H1 (cell line): ENCODE results near the gene EFR3B. TPM values are rescaled to one million over a fixed set of nuclear protein-coding genes. Genes with fewer than 3 reads are reported as not detected.

Source experiments
- CTCF ChIA-PET: fragments of 300-600 bp; sonication (Branson Sonifier 250); formaldehyde crosslinking; loops from one replicate; lab custom pipeline; 2021; ENCODE audit not compliant: partially characterized antibody; lab: Charles Lee
- POLR2A ChIA-PET: fragments of 300-600 bp; sonication (Branson Sonifier 250); formaldehyde crosslinking; loops from one replicate; lab custom pipeline; 2021; ENCODE audit warnings: inconsistent platforms; ENCODE audit not compliant: partially characterized antibody; lab: Charles Lee
- DNase-seq, 2 experiments: peaks; one replicate each; pipeline versions ENCODE4 v3.0.0 to v3.0.0-alpha.2; 2010 to 2022; ENCODE audit warnings: low spot score in 2 of 2, low read depth in 1 of 2, mixed read lengths in 1 of 2
- FAIRE-seq: peaks from 2 replicates; lab custom pipeline; 2011; peaks lifted over from hg19 to GRCh38; lab: Jason Lieb, UNC
- H2AFZ ChIP-seq: 2 replicates; pipeline ENCODE4 v1.8.1; 2012; ENCODE audit warnings: low read length, inconsistent platforms
- H2AK5ac ChIP-seq: 2 replicates; pipeline ENCODE4 v1.6.1; 2013; ENCODE audit warnings: low read depth, low read length
- H2BK120ac ChIP-seq: replicated peaks from 2 replicates; pipeline ENCODE3; 2013; ENCODE audit warnings: low read depth, low read length, inconsistent platforms
- H2BK12ac ChIP-seq: 2 replicates; pipeline ENCODE4 v1.6.1; 2013; ENCODE audit warnings: low read depth, low read length
- H2BK15ac ChIP-seq: 2 replicates; pipeline ENCODE4 v1.6.1; 2013; ENCODE audit warnings: low read length
- H2BK20ac ChIP-seq: 2 replicates; pipeline ENCODE4 v1.6.1; 2013; ENCODE audit warnings: low read length
- H2BK5ac ChIP-seq: 2 replicates; pipeline ENCODE4 v1.6.1; 2013; ENCODE audit warnings: low read depth, low read length
- H3K14ac ChIP-seq: 2 replicates; pipeline ENCODE4 v1.6.1; 2013; ENCODE audit warnings: inconsistent platforms; ENCODE audit not compliant: insufficient read length
- H3K18ac ChIP-seq: 2 replicates; pipeline ENCODE4 v1.6.1; 2013; ENCODE audit warnings: low read length; ENCODE audit errors: extremely low read depth
- H3K23ac ChIP-seq: 2 replicates; pipeline ENCODE4 v1.6.1; 2013; ENCODE audit warnings: inconsistent platforms; ENCODE audit not compliant: insufficient read length
- H3K23me2 ChIP-seq: 2 replicates; pipeline ENCODE4 v1.6.1; 2013; ENCODE audit warnings: low read depth, low read length
- H3K27ac ChIP-seq: 2 replicates; pipeline ENCODE4 v1.6.1; 2011; ENCODE audit warnings: low read depth, low read length, inconsistent platforms
- H3K27me3 ChIP-seq, 4 experiments: replicated peaks in 1 of 4; 1 replicate in 1 of 4; 2 replicates in 3 of 4; pipeline versions ENCODE4 v1.6.1 to v1.8.1; 2011 to 2013; ENCODE audit warnings: low read length in 3 of 4, mild to moderate bottlenecking in 3 of 4, inconsistent platforms in 2 of 4, mixed read lengths in 2 of 4, moderate library complexity in 1 of 4; ENCODE audit not compliant: control insufficient read depth in 3 of 4, insufficient read depth in 3 of 4; ENCODE audit errors: extremely low read depth in 1 of 4
- H3K36me3 ChIP-seq, 4 experiments: 2 replicates each; pipeline versions ENCODE4 v1.6.1 to v1.8.1; 2011 to 2013; ENCODE audit warnings: mild to moderate bottlenecking in 4 of 4, low read length in 3 of 4, moderate library complexity in 2 of 4, control low read depth in 1 of 4, inconsistent platforms in 1 of 4; ENCODE audit not compliant: insufficient read depth in 4 of 4, control insufficient read depth in 2 of 4
- H3K4ac ChIP-seq: replicated peaks from 2 replicates; pipeline ENCODE3; 2013; ENCODE audit warnings: low read length, low read depth, mixed read lengths, inconsistent platforms; ENCODE audit not compliant: insufficient read length
- H3K4me1 ChIP-seq, 4 experiments: replicated peaks in 1 of 4; 1 replicate in 1 of 4; 2 replicates in 3 of 4; pipeline versions ENCODE4 v1.6.1 to v1.8.1; 2011 to 2013; ENCODE audit warnings: low read length in 3 of 4, inconsistent platforms in 2 of 4, mixed read lengths in 1 of 4; ENCODE audit not compliant: insufficient read depth in 4 of 4, control insufficient read depth in 3 of 4
- H3K4me2 ChIP-seq, 2 experiments: 2 replicates each; pipeline versions ENCODE4 v1.6.1 to v1.8.1; 2011 to 2013; ENCODE audit warnings: low read depth in 2 of 2, low read length in 2 of 2, control low read depth in 1 of 2, inconsistent platforms in 1 of 2, mild to moderate bottlenecking in 1 of 2; ENCODE audit not compliant: insufficient read depth in 1 of 2
- H3K4me3 ChIP-seq, 4 experiments: fragments of 200-600, 300-600 bp in 1 of 4; sonication (generic), shearing (Covaris generic), sonication (Bioruptor Twin) in 1 of 4; 2 replicates each; pipeline versions ENCODE4 v1.5.1 to v1.8.1; 2011 to 2016; ENCODE audit warnings: low read length in 4 of 4, low read depth in 3 of 4, control low read depth in 2 of 4, inconsistent platforms in 2 of 4, mild to moderate bottlenecking in 2 of 4, mixed read lengths in 1 of 4, moderate library complexity in 1 of 4; ENCODE audit not compliant: insufficient read depth in 2 of 4; ENCODE audit errors: extremely low read depth in 1 of 4
- H3K56ac ChIP-seq: replicated peaks from 2 replicates; pipeline ENCODE3; 2013; ENCODE audit warnings: low read depth, mild to moderate bottlenecking, mixed read lengths, low read length, inconsistent platforms; ENCODE audit not compliant: insufficient read length
- H3K79me1 ChIP-seq: 2 replicates; pipeline ENCODE4 v1.6.1; 2013; ENCODE audit warnings: low read depth, low read length, control low read depth
- H3K79me2 ChIP-seq, 2 experiments: 2 replicates each; pipeline versions ENCODE4 v1.6.1 to v1.8.1; 2012 to 2013; ENCODE audit warnings: low read length in 2 of 2, mild to moderate bottlenecking in 2 of 2, inconsistent platforms in 1 of 2; ENCODE audit not compliant: insufficient read depth in 2 of 2, control insufficient read depth in 1 of 2
- H3K9ac ChIP-seq, 4 experiments: replicated peaks in 1 of 4; 1 replicate in 1 of 4; 2 replicates in 3 of 4; pipeline versions ENCODE4 v1.6.1 to v1.8.1; 2011 to 2013; ENCODE audit warnings: low read depth in 3 of 4, low read length in 3 of 4, control low read depth in 2 of 4, mild to moderate bottlenecking in 2 of 4, moderate library complexity in 2 of 4, inconsistent platforms in 1 of 4; ENCODE audit errors: extremely low read depth in 1 of 4
- H3K9me3 ChIP-seq, 2 experiments: 2 replicates each; pipeline versions ENCODE4 v1.6.1 to v1.8.1; 2012 to 2013; ENCODE audit warnings: mild to moderate bottlenecking in 2 of 2, moderate library complexity in 2 of 2, control low read depth in 1 of 2, inconsistent platforms in 1 of 2, low read depth in 1 of 2, low read length in 1 of 2, mixed read lengths in 1 of 2; ENCODE audit not compliant: insufficient read depth in 2 of 2
- H4K20me1 ChIP-seq, 2 experiments: replicated peaks in 1 of 2; 2 replicates each; pipeline versions ENCODE3 to v1.8.1; 2011 to 2013; ENCODE audit warnings: inconsistent platforms in 2 of 2, low read length in 2 of 2, mild to moderate bottlenecking in 1 of 2; ENCODE audit not compliant: insufficient read depth in 2 of 2, control insufficient read depth in 1 of 2
- H4K5ac ChIP-seq: 2 replicates; pipeline ENCODE4 v1.6.1; 2013; ENCODE audit warnings: low read length, low read depth, mixed read lengths, inconsistent platforms; ENCODE audit not compliant: insufficient read length
- H4K8ac ChIP-seq: 2 replicates; pipeline ENCODE4 v1.8.0; 2013; ENCODE audit warnings: mild to moderate bottlenecking, moderate library complexity, low read length, inconsistent platforms; ENCODE audit not compliant: insufficient read depth; ENCODE audit errors: extremely low read depth
- H4K91ac ChIP-seq: replicated peaks from 2 replicates; pipeline ENCODE3; 2013; ENCODE audit warnings: low read length, mixed read lengths, inconsistent platforms; ENCODE audit not compliant: insufficient read length
- ASH2L ChIP-seq: fragments of 200-600, 300-600 bp; sonication (generic); IDR thresholded peaks from one replicate; pipeline ENCODE4 v1.7.1; 2017; ENCODE audit warnings: low read length
- CHD1 ChIP-seq: IDR thresholded peaks from 2 replicates; pipeline ENCODE4 v1.6.1; 2012; ENCODE audit warnings: low read depth, low read length, improper control_type of control experiment
- EGR1 ChIP-seq: IDR thresholded peaks from 2 replicates; pipeline ENCODE4 v1.6.1; 2011; ENCODE audit warnings: low read depth, low read length, borderline replicate concordance
- KDM5A ChIP-seq: fragments of 200-600 bp; IDR thresholded peaks from 2 replicates; pipeline ENCODE4 v1.7.1; 2012; ENCODE audit warnings: mild to moderate bottlenecking, low read length, inconsistent platforms, mixed read lengths
- WGBS, 2 experiments: shearing (Covaris generic) in 1 of 2; methylation state at CpG; one replicate each; pipeline versions ENCODE4 v1.1.6 to v1.1.7; 2013 to 2015; ENCODE audit warnings: low lambda C conversion rate in 2 of 2, mixed read lengths in 2 of 2, inconsistent platforms in 1 of 2, low coverage in 1 of 2, missing lambda C conversion rate in 1 of 2; ENCODE audit not compliant: insufficient replicate concordance in 2 of 2, insufficient coverage in 1 of 2, insufficient read length in 1 of 2; ENCODE audit errors: extremely low coverage in 1 of 2, missing lambda C conversion rate in 1 of 2; 5-methylcytosine and 5-hydroxymethylcytosine counted together
- polyA plus RNA-seq, 7 experiments: library from polyadenylated mRNA; depleted of rRNA in 3 of 7; stranded (reverse) in 5 of 7; unstranded in 2 of 7; fragments of >200 nt in 5 of 7; fragments of 200-250 nt in 2 of 7; gene quantifications; 1 replicate in 5 of 7; 2 replicates in 1 of 7; 4 replicates in 1 of 7; pipeline versions ENCODE4 v1.2.1 to v1.2.3, GENCODE V29; 2011 to 2013; ENCODE audit warnings: missing spikeins in 2 of 7, mixed read lengths in 2 of 7
- total RNA-seq: library from RNA; stranded (reverse); fragmentation: NEBNext Ultra II Directional; extraction: Animal tissue kit (Norgen Biotek cat#: 25700); gene quantifications from 2 replicates; pipeline ENCODE4 v1.2.1, GENCODE V29; 2021
- TF ChIP-seq, protein P1 (sequence below): IDR thresholded peaks from 2 replicates; pipeline ENCODE4 v1.6.1; 2011; ENCODE audit warnings: low read length, improper control_type of control experiment

Gene EFR3B
- total and polyA plus RNA-seq, 2 of the 8 experiments (the other 6 are each of a cell fraction or from before 2014, with no cell fraction given) = 3.4 to 9.6 TPM

GRCh38 chr2:25062511-25062917 is 20.6 kb downstream of the EFR3B start:
- Histone ChIP-seq H2AK5ac (no peak overlapping the region), H3K4me3 (no peak overlapping the region), H3K4ac (no peak overlapping the region), H3K36me3 (no peaks in the 10 kb centered on the region; a peak in 1 of 8 replicates), H2BK15ac (no peak overlapping the region), H3K23ac (no peak overlapping the region), H4K8ac (no peak overlapping the region), H3K4me1 (no peaks in the 10 kb centered on the region; a peak in 1 of 7 replicates), H4K20me1 (peaks cover 1 to 2% of the 10 kb centered on the region in 2 experiments), H3K4me2 (no peak overlapping the region), H3K79me2 (no peaks in the 10 kb centered on the region), H4K91ac (no peak overlapping the region), H4K5ac (no peak overlapping the region), H2BK5ac (no peak overlapping the region), H3K14ac (no peak overlapping the region), H3K27me3 (no peaks in the 10 kb centered on the region), H3K23me2 (no peaks in the 10 kb centered on the region), H2BK12ac (no peak overlapping the region), H2AFZ (no peak overlapping the region), H3K18ac (peak overlapping the region; percentile 19; the same call in 1 of the 2 replicates), H3K56ac (no peak overlapping the region), H3K9me3 (peaks cover 0 to 4% of the 10 kb centered on the region in 2 experiments; a peak in 1 of 4 replicates), H3K27ac (no peak overlapping the region), H2BK120ac (no peak overlapping the region), H3K9ac (no peak overlapping the region), H2BK20ac (no peak overlapping the region), H3K79me1 (no peaks in the 10 kb centered on the region; the same call in 1 of the 2 replicates)
- ChIA-PET CTCF (interaction anchor here (1.6 kb wide), 1 partner anchor 27 kb away, joined by 4 read pairs; no protein-coding TSS in a partner anchor), POLR2A (no interaction called here)
- DNase-seq (no peak), FAIRE-seq (no peak)
- no peak for TF ChIP-seq EGR1
- TF ChIP-seq CHD1 = no peak
- TF ChIP-seq, protein P1, sequence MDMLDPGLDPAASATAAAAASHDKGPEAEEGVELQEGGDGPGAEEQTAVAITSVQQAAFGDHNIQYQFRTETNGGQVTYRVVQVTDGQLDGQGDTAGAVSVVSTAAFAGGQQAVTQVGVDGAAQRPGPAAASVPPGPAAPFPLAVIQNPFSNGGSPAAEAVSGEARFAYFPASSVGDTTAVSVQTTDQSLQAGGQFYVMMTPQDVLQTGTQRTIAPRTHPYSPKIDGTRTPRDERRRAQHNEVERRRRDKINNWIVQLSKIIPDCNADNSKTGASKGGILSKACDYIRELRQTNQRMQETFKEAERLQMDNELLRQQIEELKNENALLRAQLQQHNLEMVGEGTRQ = no peak
- TF ChIP-seq KDM5A = no peak
- no peak for TF ChIP-seq ASH2L
- WGBS, 2 experiments = 96% methylated on average over 11 of the region's 11 CpGs; no CpG with 5 or more reads in 1 of the 2 experiments
